Kidney (tissue), 14 donors: ENCODE measurements around the gene SUCO. TPM values are rescaled to one million over a fixed set of nuclear protein-coding genes. Genes with fewer than 3 reads are reported as not detected.
"Not testable (repeated sequence)": the region's sequence is repeated elsewhere in the genome, so short reads cannot be mapped to it uniquely, and the experiment has no call there.

ENCODE experiments used
- DNase-seq, 5 donors: peaks; one replicate each; pipeline ENCODE4 v3.0.0-alpha.2; 2013 to 2020
- FAIRE-seq: peaks from 2 replicates; lab custom pipeline; 2012; peaks lifted over from hg19 to GRCh38; lab: Jason Lieb, UNC
- H3K27ac ChIP-seq, 2 donors: one replicate each; pipeline ENCODE4 v1.7.0; 2013; ENCODE audit warnings: low read depth in 2 of 2, low read length in 2 of 2, inconsistent platforms in 1 of 2
- H3K27me3 ChIP-seq: one replicate; pipeline ENCODE4 v1.7.1; 2013; ENCODE audit warnings: low read length, inconsistent platforms; ENCODE audit not compliant: control insufficient read depth, insufficient read depth
- H3K36me3 ChIP-seq, 3 donors: one replicate each; pipeline versions ENCODE4 v1.7.0 to v1.7.1; 2013; ENCODE audit warnings: low read length in 3 of 3, control low read depth in 1 of 3, inconsistent platforms in 1 of 3; ENCODE audit not compliant: insufficient read depth in 3 of 3, control insufficient read depth in 2 of 3
- H3K4me1 ChIP-seq, 3 donors: one replicate each; pipeline versions ENCODE4 v1.7.0 to v1.7.1; 2013; ENCODE audit warnings: low read length in 3 of 3, inconsistent platforms in 1 of 3, low read depth in 1 of 3; ENCODE audit not compliant: control insufficient read depth in 2 of 3, insufficient read depth in 2 of 3
- H3K4me3 ChIP-seq, 3 donors: one replicate each; pipeline versions ENCODE4 v1.7.0 to v1.8.1; 2013; ENCODE audit warnings: low read length in 3 of 3, control low read depth in 1 of 3, inconsistent platforms in 1 of 3
- H3K9ac ChIP-seq, 3 donors: one replicate each; pipeline versions ENCODE4 v1.7.0 to v1.7.1; 2013; ENCODE audit warnings: low read length in 3 of 3, control low read depth in 1 of 3, inconsistent platforms in 1 of 3
- H3K9me3 ChIP-seq, 3 donors: one replicate each; pipeline versions ENCODE4 v1.7.0 to v1.7.1; 2013; ENCODE audit warnings: low read length in 3 of 3, control low read depth in 1 of 3, inconsistent platforms in 1 of 3; ENCODE audit not compliant: control insufficient read depth in 2 of 3, insufficient read depth in 1 of 3
- CTCF ChIP-seq: IDR thresholded peaks from 3 replicates; pipeline ENCODE4 v1.5.1; 2012; ENCODE audit warnings: mild to moderate bottlenecking, moderate library complexity, borderline replicate concordance; ENCODE audit not compliant: insufficient read depth; ENCODE audit errors: extremely low read depth
- intact Hi-C: fragments of 100-400 bp; cut with DNase I; formaldehyde crosslinking; loops from one replicate; pipeline ENCODE4 v1.11.1; 2022
- polyA plus RNA-seq: library from polyadenylated mRNA; stranded (reverse); fragments of 350-450 nt; fragmentation: Illumina TruSeq; extraction: RNeasy Lipid Tissue Mini Kit (QIAGEN cat#74804); gene quantifications from one replicate; pipeline ENCODE4 v1.2.3, GENCODE V29; 2014; ENCODE audit warnings: low read depth, low replicate concordance; ENCODE audit not compliant: insufficient read depth
- total RNA-seq: library from RNA; stranded (reverse); fragmentation: NEBNext Ultra II Directional; extraction: Animal tissue kit (Norgen Biotek cat#: 25700); gene quantifications from one replicate; pipeline ENCODE4 v1.2.1, GENCODE V29; 2021
- donor health status: control.
- donor health status: control.
- donor health status: control.
- donor health status: control.
- donor health status: control.
- donor health status: DM: yes; HTN: yes; CAD: no.
- donor health status: Normal renal cell carcinoma (clear cell type).

Gene SUCO
- total and polyA plus RNA-seq, 2 donors from 2014 or later, result 9.8 to 40.0 TPM

GRCh38 chr1:172616636-172617035 is 83.7 kb downstream of the SUCO start:
- Histone ChIP-seq H3K4me3 (no peak overlapping the region), H3K9ac (no peak overlapping the region), H3K27me3 (no peaks in the 10 kb centered on the region), H3K9me3 (peaks cover 0 to 13% (median 6%) of the 10 kb centered on the region in 3 donors), H3K36me3 (no peaks in the 10 kb centered on the region), H3K27ac (no peak overlapping the region), H3K4me1 (no peaks in the 10 kb centered on the region)
- FAIRE-seq, result no peak
- no peak for DNase-seq
- TF ChIP-seq CTCF, result no peak
- intact Hi-C loops, result no loop called here

GRCh38 chr1:172620603-172621002 is 87.7 kb downstream of the SUCO start:
- H3K9ac ChIP-seq, FAIRE-seq, H3K4me3 ChIP-seq, H3K36me3 ChIP-seq, H3K27ac ChIP-seq, DNase-seq, H3K4me1 ChIP-seq, H3K27me3 ChIP-seq, intact Hi-C loops: not testable (repeated sequence)
- peaks cover 0 to 13% (median 4%) of the 10 kb centered on the region in 3 donors for H3K9me3 ChIP-seq

- FAIRE-seq (no peak), DNase-seq (no peak)
- Histone ChIP-seq H3K27me3 (no peaks in the 10 kb centered on the region), H3K4me3 (no peak overlapping the region), H3K9me3 (peaks cover 0 to 12% (median 0%) of the 10 kb centered on the region in 3 donors), H3K27ac (no peak overlapping the region), H3K36me3 (no peaks in the 10 kb centered on the region), H3K9ac (no peak overlapping the region), H3K4me1 (no peaks in the 10 kb centered on the region)
- no peak for TF ChIP-seq CTCF
- intact Hi-C loops, result no loop called here
Observed at GRCh38 chr1:172622541-172622940, 89.6 kb downstream of the SUCO start.

GRCh38 chr1:172623748-172624147 is 90.8 kb downstream of the SUCO start:
- TF ChIP-seq CTCF, result no peak
- Histone ChIP-seq H3K4me1 (no peaks in the 10 kb centered on the region), H3K27ac (no peak overlapping the region), H3K27me3 (no peaks in the 10 kb centered on the region), H3K9me3 (peaks cover 0 to 10% (median 0%) of the 10 kb centered on the region in 3 donors), H3K9ac (no peak overlapping the region), H3K36me3 (no peaks in the 10 kb centered on the region), H3K4me3 (no peak overlapping the region)
- intact Hi-C loops, result no loop called here
- FAIRE-seq (no peak), DNase-seq (no peak)
